ENCODE measurements around the gene REP15.

The REP15 gene

GRCh38 chr12:27703720-27704452 is 7.6 kb downstream of the REP15 start:
- H3K27me3 ChIP-seq (replicated peaks): no peaks in the 10 kb centered on the region

GRCh38 chr12:27705263-27705662 is 9.0 kb downstream of the REP15 start:
- no peaks in the 10 kb centered on the region for H3K27me3 ChIP-seq (replicated peaks)
- no peak for DNase-seq
- no peak overlapping the region for H3K4me3 ChIP-seq (ENCODE audit: low read depth, low read length)
- no peak overlapping the region for H3K27ac ChIP-seq
- H3K36me3 ChIP-seq (replicated peaks): no peaks in the 10 kb centered on the region
- no peak for TF ChIP-seq CTCF (IDR thresholded peaks at IDR 0.05; ENCODE audit: low read depth, low read length, missing control alignments)
- in situ Hi-C loops (cut with HindIII; ENCODE audit: low pct_ligation_motif_present, low sequenced_read_pairs): no loop called here

More at GRCh38 chr12:27703720-27704452, 7.6 kb downstream of the REP15 start:
- DNase-seq: peak; percentile 88
- H3K36me3 ChIP-seq (replicated peaks): no peaks in the 10 kb centered on the region
- peak; percentile 89 for TF ChIP-seq CTCF (IDR thresholded peaks at IDR 0.05; ENCODE audit: low read depth, low read length, missing control alignments)
- no peak overlapping the region for H3K4me3 ChIP-seq (ENCODE audit: low read depth, low read length)
- H3K27ac ChIP-seq: no peak overlapping the region
- in situ Hi-C loops (cut with HindIII; ENCODE audit: low pct_ligation_motif_present, low sequenced_read_pairs): no loop called here

GRCh38 chr12:27707216-27707615 is 11.0 kb downstream of the REP15 start:
- H3K4me3 ChIP-seq (ENCODE audit: low read depth, low read length): no peak overlapping the region
- in situ Hi-C loops (cut with HindIII; ENCODE audit: low pct_ligation_motif_present, low sequenced_read_pairs): no loop called here
- H3K36me3 ChIP-seq (replicated peaks): no peaks in the 10 kb centered on the region
- DNase-seq: no peak
- TF ChIP-seq CTCF (IDR thresholded peaks at IDR 0.05; ENCODE audit: low read depth, low read length, missing control alignments): no peak
- no peak overlapping the region for H3K27ac ChIP-seq
- no peaks in the 10 kb centered on the region for H3K27me3 ChIP-seq (replicated peaks)

GRCh38 chr12:27709212-27709931 is 13.1 kb downstream of the REP15 start:
- no peaks in the 10 kb centered on the region for H3K27me3 ChIP-seq (replicated peaks)
- peak overlapping the region; percentile 83 for H3K27ac ChIP-seq
- in situ Hi-C loops (cut with HindIII; ENCODE audit: low pct_ligation_motif_present, low sequenced_read_pairs): no loop called here
- no peak for DNase-seq
- TF ChIP-seq CTCF (IDR thresholded peaks at IDR 0.05; ENCODE audit: low read depth, low read length, missing control alignments): no peak
- peak overlapping the region; percentile 100 for H3K4me3 ChIP-seq (ENCODE audit: low read depth, low read length)
- no peaks in the 10 kb centered on the region for H3K36me3 ChIP-seq (replicated peaks)

GRCh38 chr12:27709932-27710591 is 13.8 kb downstream of the REP15 start:
- in situ Hi-C loops (cut with HindIII; ENCODE audit: low pct_ligation_motif_present, low sequenced_read_pairs): no loop called here
- TF ChIP-seq CTCF (IDR thresholded peaks at IDR 0.05; ENCODE audit: low read depth, low read length, missing control alignments): no peak
- no peaks in the 10 kb centered on the region for H3K27me3 ChIP-seq (replicated peaks)
- peak overlapping the region; percentile 100 for H3K4me3 ChIP-seq (ENCODE audit: low read depth, low read length)
- H3K27ac ChIP-seq: peak overlapping the region; percentile 83
- peak; percentile 45 for DNase-seq
- H3K36me3 ChIP-seq (replicated peaks): peaks cover 1% of the 10 kb centered on the region
